H9 (cell line): ENCODE data around the gene JPH2. TPM values are rescaled to one million over a fixed set of nuclear protein-coding genes. Genes with fewer than 3 reads are reported as not detected.

Source experiments
- DNase-seq: peaks from one replicate; pipeline ENCODE4 v3.0.0-alpha.2; 2017
- H2AFZ ChIP-seq: one replicate; pipeline ENCODE4 v1.6.1; 2013; ENCODE audit warnings: mild to moderate bottlenecking, low read length, control low read depth, moderate library complexity
- H2AK5ac ChIP-seq: 2 replicates; pipeline ENCODE4 v1.6.1; 2013; ENCODE audit warnings: low read length, control low read depth, mixed read lengths; ENCODE audit not compliant: insufficient read length
- H2BK120ac ChIP-seq: one replicate; pipeline ENCODE4 v1.6.1; 2013; ENCODE audit warnings: low read depth, mild to moderate bottlenecking, low read length, control low read depth, inconsistent platforms; ENCODE audit not compliant: poor library complexity, severe bottlenecking
- H2BK12ac ChIP-seq: 2 replicates; pipeline ENCODE4 v1.6.1; 2013; ENCODE audit warnings: low read length, control low read depth, mixed read lengths, low read depth; ENCODE audit not compliant: insufficient read length
- H2BK15ac ChIP-seq: 2 replicates; pipeline ENCODE4 v1.6.1; 2013; ENCODE audit warnings: low read depth, low read length, control low read depth
- H2BK20ac ChIP-seq: one replicate; pipeline ENCODE4 v1.6.1; 2013; ENCODE audit warnings: low read depth, mild to moderate bottlenecking, low read length, control low read depth, inconsistent platforms; ENCODE audit not compliant: poor library complexity, severe bottlenecking
- H2BK5ac ChIP-seq: 2 replicates; pipeline ENCODE4 v1.6.1; 2013; ENCODE audit warnings: low read length, control low read depth, mixed read lengths; ENCODE audit not compliant: insufficient read length
- H3K14ac ChIP-seq: 2 replicates; pipeline ENCODE4 v1.6.1; 2013; ENCODE audit warnings: low read length, control low read depth; ENCODE audit not compliant: insufficient read depth
- H3K18ac ChIP-seq: 2 replicates; pipeline ENCODE4 v1.6.1; 2013; ENCODE audit warnings: low read depth, mild to moderate bottlenecking, mixed read lengths, low read length, control low read depth; ENCODE audit not compliant: insufficient read length
- H3K23ac ChIP-seq: 2 replicates; pipeline ENCODE4 v1.6.1; 2013; ENCODE audit warnings: low read length, control low read depth, mixed read lengths, low read depth; ENCODE audit not compliant: insufficient read length
- H3K23me2 ChIP-seq: 2 replicates; pipeline ENCODE4 v1.6.1; 2013; ENCODE audit warnings: low read depth, mild to moderate bottlenecking, mixed read lengths, low read length, control low read depth; ENCODE audit not compliant: insufficient read length, poor library complexity, severe bottlenecking
- H3K27ac ChIP-seq: 2 replicates; pipeline ENCODE4 v1.5.1; 2013; ENCODE audit warnings: low read length, control low read depth, mixed read lengths, low read depth; ENCODE audit not compliant: insufficient read length
- H3K27me3 ChIP-seq: 2 replicates; pipeline ENCODE4 v1.6.1; 2013; ENCODE audit warnings: low read length, control low read depth, inconsistent platforms; ENCODE audit not compliant: insufficient read depth
- H3K4ac ChIP-seq: 2 replicates; pipeline ENCODE4 v1.6.1; 2013; ENCODE audit warnings: low read depth, mild to moderate bottlenecking, control low read depth, inconsistent platforms, low read length, moderate library complexity
- H3K4me1 ChIP-seq: 2 replicates; pipeline ENCODE4 v1.6.1; 2013; ENCODE audit warnings: low read length, control low read depth, inconsistent platforms; ENCODE audit not compliant: insufficient read depth
- H3K4me2 ChIP-seq: 2 replicates; pipeline ENCODE4 v1.6.1; 2013; ENCODE audit warnings: low read length, control low read depth, mixed read lengths; ENCODE audit not compliant: insufficient read length, insufficient read depth
- H3K56ac ChIP-seq: 2 replicates; pipeline ENCODE4 v1.6.1; 2013; ENCODE audit warnings: low read depth, mild to moderate bottlenecking, mixed read lengths, low read length, control low read depth; ENCODE audit not compliant: insufficient read length
- H3K79me1 ChIP-seq: 2 replicates; pipeline ENCODE4 v1.6.1; 2013; ENCODE audit warnings: low read depth, mild to moderate bottlenecking, moderate library complexity, low read length, control low read depth, inconsistent platforms; ENCODE audit not compliant: insufficient read depth, poor library complexity, severe bottlenecking
- H3K79me2 ChIP-seq: 2 replicates; pipeline ENCODE4 v1.6.1; 2013; ENCODE audit warnings: low read length, control low read depth, inconsistent platforms; ENCODE audit not compliant: insufficient read depth
- H3K9ac ChIP-seq: 2 replicates; pipeline ENCODE4 v1.6.1; 2013; ENCODE audit warnings: low read length, control low read depth, mixed read lengths; ENCODE audit not compliant: insufficient read length; ENCODE audit errors: extremely low read depth
- H3K9me3 ChIP-seq: one replicate; pipeline ENCODE4 v1.6.1; 2013; ENCODE audit warnings: low read depth, low read length, inconsistent platforms; ENCODE audit not compliant: control insufficient read depth
- H3T11ph ChIP-seq: one replicate; pipeline ENCODE4 v1.6.1; 2013; ENCODE audit warnings: mild to moderate bottlenecking, low read length, control low read depth, inconsistent platforms
- H4K20me1 ChIP-seq: one replicate; pipeline ENCODE4 v1.6.1; 2013; ENCODE audit not compliant: control insufficient read depth, insufficient read length, insufficient read depth
- H4K5ac ChIP-seq: 2 replicates; pipeline ENCODE4 v1.6.1; 2013; ENCODE audit warnings: low read depth, mild to moderate bottlenecking, mixed read lengths, low read length, control low read depth; ENCODE audit not compliant: insufficient read length
- H4K8ac ChIP-seq: replicated peaks from 2 replicates; pipeline ENCODE4 v1.6.1; 2013; ENCODE audit warnings: low read length, control low read depth, mixed read lengths, low read depth; ENCODE audit not compliant: insufficient read length
- H4K91ac ChIP-seq: 2 replicates; pipeline ENCODE4 v1.6.1; 2013; ENCODE audit warnings: low read depth, mild to moderate bottlenecking, moderate library complexity, mixed read lengths, low read length, control low read depth; ENCODE audit not compliant: insufficient read length
- H3K27ac Mint-ChIP-seq, 3 experiments: 2 replicates in 2 of 3; 3 replicates in 1 of 3; pipeline ENCODE4 v1.8.0; 2020 to 2021; ENCODE audit warnings: mixed read lengths in 3 of 3, mild to moderate bottlenecking in 1 of 3, moderate library complexity in 1 of 3
- H3K27me3 Mint-ChIP-seq: 2 replicates; pipeline ENCODE4 v1.8.0; 2021; ENCODE audit warnings: low read depth, mild to moderate bottlenecking, moderate library complexity, mixed read lengths
- H3K36me3 Mint-ChIP-seq, 3 experiments: 2 replicates in 2 of 3; 3 replicates in 1 of 3; pipeline ENCODE4 v1.8.0; 2020 to 2021; ENCODE audit warnings: low read depth in 3 of 3, mixed read lengths in 3 of 3; ENCODE audit not compliant: insufficient read depth in 1 of 3
- H3K4me1 Mint-ChIP-seq, 2 experiments: 2 replicates each; pipeline ENCODE4 v1.8.0; 2020; ENCODE audit warnings: mixed read lengths in 2 of 2
- H3K4me3 Mint-ChIP-seq, 2 experiments: 2 replicates in 1 of 2; 3 replicates in 1 of 2; pipeline ENCODE4 v1.8.0; 2020 to 2021; ENCODE audit warnings: mild to moderate bottlenecking in 2 of 2, mixed read lengths in 2 of 2, moderate library complexity in 1 of 2
- H3K9me3 Mint-ChIP-seq, 2 experiments: 2 replicates in 1 of 2; 3 replicates in 1 of 2; pipeline ENCODE4 v1.8.0; 2020; ENCODE audit warnings: mild to moderate bottlenecking in 2 of 2, mixed read lengths in 2 of 2, moderate library complexity in 1 of 2
- CTCF ChIP-seq: fragments of 200-600 bp; sonication (generic); conservative IDR thresholded peaks from 3 replicates; pipeline ENCODE4 v1.8.0; 2021; ENCODE audit warnings: antibody characterized with exemption, mild to moderate bottlenecking
- WGBS: extraction: QIAGEN DNeasy Blood & Tissue Kit; methylation state at CpG from one replicate; pipeline ENCODE4 v1.1.7; 2013; ENCODE audit warnings: missing lambda C conversion rate, low lambda C conversion rate, mixed read lengths; ENCODE audit not compliant: insufficient read length; ENCODE audit errors: extremely low coverage; 5-methylcytosine and 5-hydroxymethylcytosine counted together
- total RNA-seq: library from RNA; stranded (reverse); gene quantifications from 2 replicates; pipeline ENCODE4 v1.2.1, GENCODE V29; 2021

The JPH2 gene
- total RNA-seq, 1 experiment from 2014 or later, result 0.31 TPM

GRCh38 chr20:44174996-44175765 lies 11.8 kb downstream of the JPH2 start:
- Histone ChIP-seq H4K91ac (no peak overlapping the region), H4K5ac (no peak overlapping the region), H3K9ac (no peak overlapping the region), H3K18ac (no peak overlapping the region), H2AFZ (no peak overlapping the region), H2BK15ac (no peak overlapping the region), H2BK5ac (no peak overlapping the region), H3K23me2 (no peaks in the 10 kb centered on the region), H3K14ac (no peak overlapping the region), H3K79me1 (no peaks in the 10 kb centered on the region), H3K4me2 (no peak overlapping the region), H3K23ac (no peak overlapping the region), H2AK5ac (no peak overlapping the region), H3T11ph (no peak overlapping the region), H3K4me1 (no peaks in the 10 kb centered on the region), H3K9me3 (no peaks in the 10 kb centered on the region), H4K20me1 (no peaks in the 10 kb centered on the region), H4K8ac (no peak overlapping the region), H3K79me2 (no peaks in the 10 kb centered on the region), H3K4ac (no peak overlapping the region), H3K27ac (no peak overlapping the region), H2BK12ac (no peak overlapping the region), H3K56ac (no peak overlapping the region), H2BK120ac (no peak overlapping the region), H3K27me3 (no peaks in the 10 kb centered on the region), H2BK20ac (no peak overlapping the region)
- Mint-ChIP-seq H3K27me3 (peaks cover 3% of the 10 kb centered on the region), H3K9me3 (no peaks in the 10 kb centered on the region), H3K4me1 (peaks cover 0 to 5% of the 10 kb centered on the region in 2 experiments; a peak in 2 of 4 replicates), H3K36me3 (no peaks in the 10 kb centered on the region), H3K4me3 (no peak overlapping the region), H3K27ac (0 out of 7 replicates have a peak overlapping the region, but pooled peaks of 1 of the 3 experiments have one; percentile 35)
- no CpG with 5 or more reads among the region's 13 CpGs for WGBS
- TF ChIP-seq CTCF, result no peak
- no peak for DNase-seq
